ENCODE data around the gene ZNF655.

The ZNF655 gene

DNA sequence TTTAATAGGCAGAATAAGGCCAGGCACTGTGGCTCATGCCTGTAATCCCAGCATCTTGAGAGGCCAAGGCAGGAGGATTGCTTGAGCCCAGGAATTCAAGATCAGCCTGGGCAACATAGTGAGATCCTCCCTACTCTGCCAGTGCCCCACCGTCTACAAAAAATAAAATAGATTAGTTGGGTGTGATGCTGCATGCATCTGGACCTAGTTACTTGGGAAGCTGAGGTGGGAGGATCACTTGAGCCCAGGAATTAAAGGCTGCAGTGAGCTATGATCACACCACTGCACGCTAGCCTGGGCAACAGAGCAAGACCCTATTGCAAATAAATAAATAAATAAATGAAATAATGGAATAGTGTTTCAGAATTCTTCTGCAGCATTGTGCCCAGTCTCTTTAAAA, 22.8 kb upstream of the ZNF655 start:
- H3K36me3 ChIP-seq: peaks cover 34% of the 10 kb centered on the region
- no peak for DNase-seq
- peaks cover 17% of the 10 kb centered on the region for H3K9me3 ChIP-seq (ENCODE audit: severe bottlenecking)
- H3K4me3 ChIP-seq (ENCODE audit: low read depth, low read length): no peak overlapping the region
- TF ChIP-seq, protein P1, sequence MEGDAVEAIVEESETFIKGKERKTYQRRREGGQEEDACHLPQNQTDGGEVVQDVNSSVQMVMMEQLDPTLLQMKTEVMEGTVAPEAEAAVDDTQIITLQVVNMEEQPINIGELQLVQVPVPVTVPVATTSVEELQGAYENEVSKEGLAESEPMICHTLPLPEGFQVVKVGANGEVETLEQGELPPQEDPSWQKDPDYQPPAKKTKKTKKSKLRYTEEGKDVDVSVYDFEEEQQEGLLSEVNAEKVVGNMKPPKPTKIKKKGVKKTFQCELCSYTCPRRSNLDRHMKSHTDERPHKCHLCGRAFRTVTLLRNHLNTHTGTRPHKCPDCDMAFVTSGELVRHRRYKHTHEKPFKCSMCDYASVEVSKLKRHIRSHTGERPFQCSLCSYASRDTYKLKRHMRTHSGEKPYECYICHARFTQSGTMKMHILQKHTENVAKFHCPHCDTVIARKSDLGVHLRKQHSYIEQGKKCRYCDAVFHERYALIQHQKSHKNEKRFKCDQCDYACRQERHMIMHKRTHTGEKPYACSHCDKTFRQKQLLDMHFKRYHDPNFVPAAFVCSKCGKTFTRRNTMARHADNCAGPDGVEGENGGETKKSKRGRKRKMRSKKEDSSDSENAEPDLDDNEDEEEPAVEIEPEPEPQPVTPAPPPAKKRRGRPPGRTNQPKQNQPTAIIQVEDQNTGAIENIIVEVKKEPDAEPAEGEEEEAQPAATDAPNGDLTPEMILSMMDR (IDR thresholded peaks at IDR 0.05; ENCODE audit: low read depth, low read length): no peak
- H3K27ac ChIP-seq: no peak overlapping the region
- no peaks in the 10 kb centered on the region for H3K27me3 ChIP-seq (ENCODE audit: insufficient read depth, low read depth, severe bottlenecking)

GRCh38 chr7:99539213-99539811, 19.1 kb upstream of the ZNF655 start:
- TF ChIP-seq, protein P1 (IDR thresholded peaks at IDR 0.05; ENCODE audit: low read depth, low read length): no peak
- Histone ChIP-seq H3K9me3 (ENCODE audit: severe bottlenecking) (peaks cover 8% of the 10 kb centered on the region), H3K36me3 (no peaks in the 10 kb centered on the region), H3K4me3 (ENCODE audit: low read depth, low read length) (no peak overlapping the region), H3K27ac (no peak overlapping the region), H3K27me3 (ENCODE audit: insufficient read depth, low read depth, severe bottlenecking) (no peaks in the 10 kb centered on the region)
- DNase-seq: no peak

GRCh38 chr7:99540542-99540941, 17.9 kb upstream of the ZNF655 start:
- no peak for DNase-seq
- no peak overlapping the region for H3K27ac ChIP-seq
- no peak overlapping the region for H3K4me3 ChIP-seq (ENCODE audit: low read depth, low read length)
- no peaks in the 10 kb centered on the region for H3K27me3 ChIP-seq (ENCODE audit: insufficient read depth, low read depth, severe bottlenecking)
- H3K9me3 ChIP-seq (ENCODE audit: severe bottlenecking): peaks cover 8% of the 10 kb centered on the region
- H3K36me3 ChIP-seq: no peaks in the 10 kb centered on the region
- TF ChIP-seq, protein P1 (IDR thresholded peaks at IDR 0.05; ENCODE audit: low read depth, low read length): no peak

- no peak for DNase-seq
- Histone ChIP-seq H3K27ac (no peak overlapping the region), H3K9me3 (ENCODE audit: severe bottlenecking) (peaks cover 8% of the 10 kb centered on the region), H3K27me3 (ENCODE audit: insufficient read depth, low read depth, severe bottlenecking) (no peaks in the 10 kb centered on the region), H3K36me3 (peaks cover 4% of the 10 kb centered on the region; the same call in 1 of the 2 replicates), H3K4me3 (ENCODE audit: low read depth, low read length) (no peak overlapping the region)
- TF ChIP-seq, protein P1 (IDR thresholded peaks at IDR 0.05; ENCODE audit: low read depth, low read length): no peak
These were observed 17.2 kb upstream of the ZNF655 start for GRCh38 chr7:99541212-99541611.

DNA sequence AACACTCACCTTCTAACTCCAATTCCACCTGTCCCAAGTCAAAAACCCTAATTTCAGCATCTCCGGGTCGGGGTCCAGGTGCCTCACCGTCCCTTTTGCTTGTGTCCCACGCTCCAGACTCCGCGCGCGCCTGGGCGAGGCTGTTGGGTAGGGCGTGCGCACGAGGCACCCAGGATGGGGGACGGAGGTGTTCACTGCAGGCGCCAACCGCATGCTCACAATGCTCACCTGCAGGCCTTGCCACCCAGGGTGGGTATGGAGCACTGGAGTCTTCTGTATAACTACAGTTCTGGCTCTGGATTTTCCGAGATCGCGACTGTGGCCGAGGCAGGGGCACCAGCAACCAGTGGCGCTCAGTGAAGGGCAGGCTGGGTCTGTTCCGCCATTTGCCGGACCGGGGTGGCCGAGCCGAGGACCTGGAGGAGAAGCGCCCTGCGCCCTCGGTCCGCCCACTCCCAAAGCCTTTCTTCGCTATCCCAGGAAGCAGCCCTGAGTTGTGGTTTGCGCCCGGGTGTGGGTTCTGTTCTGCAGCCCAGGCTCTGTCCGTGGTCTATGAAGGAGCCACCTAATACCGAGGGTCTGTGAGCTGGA, 15.3 kb upstream of the ZNF655 start:
- H3K27ac ChIP-seq: no peak overlapping the region
- TF ChIP-seq, protein P1 (IDR thresholded peaks at IDR 0.05; ENCODE audit: low read depth, low read length): no peak
- H3K27me3 ChIP-seq (ENCODE audit: insufficient read depth, low read depth, severe bottlenecking): no peaks in the 10 kb centered on the region
- no peak overlapping the region for H3K4me3 ChIP-seq (ENCODE audit: low read depth, low read length)
- H3K36me3 ChIP-seq: peaks cover 13% of the 10 kb centered on the region; the same call in 1 of the 2 replicates
- no peak for DNase-seq
- H3K9me3 ChIP-seq (ENCODE audit: severe bottlenecking): peaks cover 8% of the 10 kb centered on the region
